AG04450 (cell line): ENCODE data around the gene SLC35E1. TPM values are rescaled to one million over a fixed set of nuclear protein-coding genes. Genes with fewer than 3 reads are reported as not detected.

ENCODE experiments used
- CTCF ChIA-PET: fragments of 300-600, 350-600 bp; formaldehyde crosslinking; extraction: SDS; loops from one replicate; lab custom pipeline; 2022; ENCODE audit warnings: antibody characterized with exemption, inconsistent platforms; lab: Charles Lee
- POLR2A ChIA-PET: fragments of 350-600 bp; formaldehyde crosslinking; extraction: SDS; loops from one replicate; lab custom pipeline; 2021; ENCODE audit warnings: antibody characterized with exemption, inconsistent platforms; lab: Yijun Ruan, JAX
- DNase-seq: peaks from one replicate; pipeline ENCODE4 v3.0.0-alpha.2; 2011; ENCODE audit warnings: low read depth, low spot score
- H3K27ac ChIP-seq: one replicate; pipeline ENCODE4 v1.5.1; 2012; ENCODE audit warnings: low read depth, low read length, control low read depth
- H3K27me3 ChIP-seq: one replicate; pipeline ENCODE4 v1.6.0; 2012; ENCODE audit warnings: low read length; ENCODE audit not compliant: control insufficient read depth, insufficient read depth
- H3K4me3 ChIP-seq: 2 replicates; pipeline ENCODE4 v1.5.1; 2011; ENCODE audit warnings: mild to moderate bottlenecking, low read depth, low read length, control low read depth
- H3K9me3 ChIP-seq: 2 replicates; pipeline ENCODE4 v1.5.1; 2012; ENCODE audit warnings: low read length; ENCODE audit not compliant: control insufficient read depth, insufficient read depth
- polyA plus RNA-seq: library from polyadenylated mRNA; depleted of rRNA; stranded (reverse); fragments of >200 nt; gene quantifications from 2 replicates; pipeline ENCODE4 v1.2.3, GENCODE V29; 2011
- TF ChIP-seq, protein P1 (sequence below): IDR thresholded peaks from 2 replicates; pipeline ENCODE4 v1.5.1; 2011; ENCODE audit warnings: low read depth, low read length, control low read depth, inconsistent platforms

The SLC35E1 gene
- polyA plus RNA-seq, 1 experiment, result 35.7 TPM

GRCh38 chr19:16525751-16526481 is 46.3 kb downstream of the SLC35E1 start:
- H3K27ac ChIP-seq, result no peak overlapping the region
- CTCF ChIA-PET, result no interaction called here

DNA sequence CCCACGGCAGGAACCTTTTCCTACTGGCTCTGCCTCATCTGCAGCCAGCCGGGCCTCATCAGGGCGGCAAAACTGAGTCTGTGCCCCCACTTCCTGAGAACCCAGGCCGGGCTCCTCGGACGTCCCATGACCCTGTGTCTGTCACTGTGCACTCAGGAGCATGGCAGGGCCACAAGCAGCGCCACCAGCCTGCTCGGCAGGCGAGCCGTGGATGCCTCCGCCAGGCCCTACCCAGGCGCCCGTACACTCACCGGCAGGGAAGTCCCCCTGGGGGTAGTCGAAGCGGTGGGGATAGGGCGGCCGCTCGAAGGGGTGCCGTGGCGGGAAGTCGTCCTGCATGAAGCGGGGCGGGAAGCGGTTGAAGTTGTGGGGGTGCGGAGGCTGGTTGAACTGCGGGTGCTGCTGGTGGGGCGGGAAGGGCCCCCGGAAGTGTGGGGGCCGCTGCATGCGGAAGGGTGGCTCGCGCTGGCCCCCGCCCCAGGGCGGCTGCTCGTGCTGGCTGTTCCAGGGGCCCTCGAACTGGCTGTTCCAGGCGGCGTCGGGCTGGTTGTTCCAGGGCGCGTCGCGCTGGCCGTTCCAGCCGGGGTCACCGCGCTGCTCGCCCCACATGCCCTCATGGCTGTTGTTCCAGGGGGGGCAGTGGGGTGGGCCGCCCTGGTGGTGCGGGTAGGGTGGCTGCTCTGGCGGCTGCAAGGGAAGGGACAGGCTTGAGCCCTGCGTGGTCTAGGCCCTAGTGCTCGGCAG is 47.1 kb downstream of the SLC35E1 start:
- CTCF ChIA-PET, result no interaction called here
- no peaks in the 10 kb centered on the region; the same call in 1 of the 2 replicates for H3K9me3 ChIP-seq
- DNase-seq, result no peak

More at GRCh38 chr19:16525751-16526481, 46.3 kb downstream of the SLC35E1 start:
- Histone ChIP-seq H3K4me3 (no peak overlapping the region), H3K9me3 (no peaks in the 10 kb centered on the region; the same call in 1 of the 2 replicates), H3K27me3 (no peaks in the 10 kb centered on the region)
- no peak for DNase-seq
- TF ChIP-seq, protein P1, sequence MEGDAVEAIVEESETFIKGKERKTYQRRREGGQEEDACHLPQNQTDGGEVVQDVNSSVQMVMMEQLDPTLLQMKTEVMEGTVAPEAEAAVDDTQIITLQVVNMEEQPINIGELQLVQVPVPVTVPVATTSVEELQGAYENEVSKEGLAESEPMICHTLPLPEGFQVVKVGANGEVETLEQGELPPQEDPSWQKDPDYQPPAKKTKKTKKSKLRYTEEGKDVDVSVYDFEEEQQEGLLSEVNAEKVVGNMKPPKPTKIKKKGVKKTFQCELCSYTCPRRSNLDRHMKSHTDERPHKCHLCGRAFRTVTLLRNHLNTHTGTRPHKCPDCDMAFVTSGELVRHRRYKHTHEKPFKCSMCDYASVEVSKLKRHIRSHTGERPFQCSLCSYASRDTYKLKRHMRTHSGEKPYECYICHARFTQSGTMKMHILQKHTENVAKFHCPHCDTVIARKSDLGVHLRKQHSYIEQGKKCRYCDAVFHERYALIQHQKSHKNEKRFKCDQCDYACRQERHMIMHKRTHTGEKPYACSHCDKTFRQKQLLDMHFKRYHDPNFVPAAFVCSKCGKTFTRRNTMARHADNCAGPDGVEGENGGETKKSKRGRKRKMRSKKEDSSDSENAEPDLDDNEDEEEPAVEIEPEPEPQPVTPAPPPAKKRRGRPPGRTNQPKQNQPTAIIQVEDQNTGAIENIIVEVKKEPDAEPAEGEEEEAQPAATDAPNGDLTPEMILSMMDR, result no peak
- POLR2A ChIA-PET, result no interaction called here

GRCh38 chr19:16522559-16523377 is 49.4 kb downstream of the SLC35E1 start:
- Histone ChIP-seq H3K9me3 (no peaks in the 10 kb centered on the region; the same call in 1 of the 2 replicates), H3K27me3 (no peaks in the 10 kb centered on the region), H3K4me3 (no peak overlapping the region), H3K27ac (no peak overlapping the region)
- DNase-seq, result no peak
- CTCF ChIA-PET, result interaction anchor here (0.6 kb wide), 1 partner anchor 14 kb away, joined by 3 read pairs; no protein-coding TSS in a partner anchor
- TF ChIP-seq, protein P1, result no peak
- POLR2A ChIA-PET, result interaction anchor here (0.7 kb wide), 1 partner anchor 53 kb away, joined by 7 read pairs; no protein-coding TSS in a partner anchor

More for the DNA sequence above, 47.1 kb downstream of the SLC35E1 start:
- Histone ChIP-seq H3K4me3 (no peak overlapping the region), H3K27me3 (no peaks in the 10 kb centered on the region), H3K27ac (no peak overlapping the region)
- POLR2A ChIA-PET, result interaction anchor here (1.0 kb wide), 1 partner anchor 17 kb away, joined by 4 read pairs; the partner anchor contains the start of gene CHERP
- TF ChIP-seq, protein P1, result no peak

DNA sequence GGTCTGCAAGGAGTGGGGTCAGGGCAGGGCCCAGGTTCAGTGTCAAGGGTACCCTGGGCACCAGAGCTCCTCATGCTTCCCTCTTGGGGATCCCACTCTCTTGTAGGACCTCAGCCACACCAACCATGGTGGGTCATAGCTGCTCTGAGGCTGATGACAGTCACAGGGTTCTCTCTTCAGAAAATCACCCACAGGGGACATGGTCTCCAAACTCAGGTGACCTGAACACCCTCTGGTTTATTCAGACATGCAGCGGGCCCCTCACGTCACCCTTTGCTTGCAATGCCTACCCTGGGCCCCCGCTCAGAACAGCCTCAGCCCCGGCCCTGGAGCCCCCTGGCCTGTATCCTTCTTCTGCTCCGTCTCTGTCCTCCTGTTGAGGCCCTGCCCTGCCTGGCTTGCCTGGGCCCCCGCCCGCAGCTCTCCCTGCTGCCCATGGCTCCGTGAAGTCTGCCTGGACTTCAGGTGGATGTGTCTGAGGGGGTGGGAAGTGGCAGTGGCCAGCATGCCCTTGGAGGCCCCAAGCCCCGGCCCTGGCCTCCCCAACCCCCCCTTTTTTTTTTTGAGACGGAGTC is 50.4 kb downstream of the SLC35E1 start:
- ChIA-PET CTCF (interaction anchor here (0.6 kb wide), 1 partner anchor 15 kb away, joined by 3 read pairs; no protein-coding TSS in a partner anchor), POLR2A (interaction anchor here (0.7 kb wide), 1 partner anchor 53 kb away, joined by 7 read pairs; no protein-coding TSS in a partner anchor)
- no peaks in the 10 kb centered on the region for H3K27me3 ChIP-seq
- H3K9me3 ChIP-seq, result no peaks in the 10 kb centered on the region; the same call in 1 of the 2 replicates
- TF ChIP-seq, protein P1, result no peak
- no peak overlapping the region for H3K27ac ChIP-seq
- DNase-seq, result no peak
- no peak overlapping the region for H3K4me3 ChIP-seq
